Measurements from ENCODE around the gene PHLDA3. TPM values are rescaled to one million over a fixed set of nuclear protein-coding genes. Genes with fewer than 3 reads are reported as not detected.

PHLDA3 gene
- total and polyA plus RNA-seq, 2 donors from 2014 or later: 25.6 to 27.3 TPM

GRCh38 chr1:201497935-201498509, 29.0 kb upstream of the PHLDA3 start:
- TF ChIP-seq CTCF (IDR thresholded peaks at IDR 0.05; ENCODE audit: borderline replicate concordance, extremely low read depth, insufficient read depth): no peak
- Histone ChIP-seq H3K4me1 (ENCODE audit: control insufficient read depth in 2 of 3, insufficient read depth in 2 of 3, low read depth in 1 of 3, low read length in 3 of 3) (peaks cover 17 to 49% (median 26%) of the 10 kb centered on the region in 3 donors), H3K27ac (ENCODE audit: low read depth in 2 of 2, low read length in 2 of 2) (no peak overlapping the region), H3K36me3 (ENCODE audit: control insufficient read depth in 2 of 3, insufficient read depth in 3 of 3, low read length in 3 of 3) (peaks cover 0 to 11% (median 4%) of the 10 kb centered on the region in 3 donors), H3K9me3 (ENCODE audit: control insufficient read depth in 2 of 3, insufficient read depth in 1 of 3, low read length in 3 of 3) (no peaks in the 10 kb centered on the region), H3K4me3 (ENCODE audit: low read length in 3 of 3) (no peak overlapping the region), H3K27me3 (ENCODE audit: control insufficient read depth, insufficient read depth, low read length) (no peaks in the 10 kb centered on the region), H3K9ac (ENCODE audit: low read length in 3 of 3) (no peak overlapping the region)
- DNase-seq: no peak
- intact Hi-C loops (cut with DNase I): no loop called here
- no peak for FAIRE-seq

- no peak for DNase-seq
- Histone ChIP-seq H3K36me3 (ENCODE audit: control insufficient read depth in 2 of 3, insufficient read depth in 3 of 3, low read length in 3 of 3) (peaks cover 0 to 11% (median 4%) of the 10 kb centered on the region in 3 donors), H3K4me1 (ENCODE audit: control insufficient read depth in 2 of 3, insufficient read depth in 2 of 3, low read depth in 1 of 3, low read length in 3 of 3) (peaks cover 16 to 43% (median 21%) of the 10 kb centered on the region in 3 donors), H3K9ac (ENCODE audit: low read length in 3 of 3) (no peak overlapping the region), H3K4me3 (ENCODE audit: low read length in 3 of 3) (no peak overlapping the region), H3K27me3 (ENCODE audit: control insufficient read depth, insufficient read depth, low read length) (no peaks in the 10 kb centered on the region), H3K9me3 (ENCODE audit: control insufficient read depth in 2 of 3, insufficient read depth in 1 of 3, low read length in 3 of 3) (no peaks in the 10 kb centered on the region), H3K27ac (ENCODE audit: low read depth in 2 of 2, low read length in 2 of 2) (peak overlapping the region; percentile 43 to 56)
- TF ChIP-seq CTCF (IDR thresholded peaks at IDR 0.05; ENCODE audit: borderline replicate concordance, extremely low read depth, insufficient read depth): no peak
- FAIRE-seq: no peak
- intact Hi-C loops (cut with DNase I): no loop called here
These were observed 27.3 kb upstream of the PHLDA3 start for GRCh38 chr1:201496296-201496690.

GRCh38 chr1:201495551-201496295, 26.7 kb upstream of the PHLDA3 start:
- peaks cover 13 to 41% (median 17%) of the 10 kb centered on the region in 3 donors for H3K4me1 ChIP-seq (ENCODE audit: control insufficient read depth in 2 of 3, insufficient read depth in 2 of 3, low read depth in 1 of 3, low read length in 3 of 3)
- H3K27ac ChIP-seq (ENCODE audit: low read depth in 2 of 2, low read length in 2 of 2): peak overlapping the region; percentile 43 to 56
- no peak overlapping the region for H3K4me3 ChIP-seq (ENCODE audit: low read length in 3 of 3)
- peaks cover 0 to 11% (median 4%) of the 10 kb centered on the region in 3 donors for H3K36me3 ChIP-seq (ENCODE audit: control insufficient read depth in 2 of 3, insufficient read depth in 3 of 3, low read length in 3 of 3)
- H3K9ac ChIP-seq (ENCODE audit: low read length in 3 of 3): no peak overlapping the region
- no peak for TF ChIP-seq CTCF (IDR thresholded peaks at IDR 0.05; ENCODE audit: borderline replicate concordance, extremely low read depth, insufficient read depth)
- FAIRE-seq: no peak
- peak; percentile 86 to 95 (median 90) for DNase-seq
- no peaks in the 10 kb centered on the region for H3K9me3 ChIP-seq (ENCODE audit: control insufficient read depth in 2 of 3, insufficient read depth in 1 of 3, low read length in 3 of 3)
- no peaks in the 10 kb centered on the region for H3K27me3 ChIP-seq (ENCODE audit: control insufficient read depth, insufficient read depth, low read length)
- intact Hi-C loops (cut with DNase I): no loop called here
